B cell (primary cell): ENCODE measurements around the gene UCKL1. TPM values are rescaled to one million over a fixed set of nuclear protein-coding genes. Genes with fewer than 3 reads are reported as not detected.

ENCODE experiments used
- ATAC-seq: fragments of 200-7000 bp; cut with Tn5 transposase; one replicate; pipeline ENCODE4 v1.10.0; 2021; ENCODE audit warnings: low read depth, mild to moderate bottlenecking, moderate number of reproducible peaks, moderate library complexity
- CTCF ChIA-PET: fragments of 350-600 bp; sonication (Branson Sonifier 250); formaldehyde crosslinking; loops from one replicate; lab custom pipeline; 2021; ENCODE audit warnings: antibody characterized with exemption, inconsistent platforms; lab: Charles Lee
- POLR2A ChIA-PET: fragments of 350-600 bp; sonication (Branson Sonifier 250); formaldehyde crosslinking; loops from one replicate; lab custom pipeline; 2021; ENCODE audit warnings: antibody characterized with exemption; lab: Charles Lee
- DNase-seq: peaks from one replicate; pipeline ENCODE4 v3.0.0; 2013
- H2AFZ ChIP-seq: 2 replicates; pipeline ENCODE4 v1.6.1; 2012; ENCODE audit warnings: mild to moderate bottlenecking, low read depth, low read length; ENCODE audit not compliant: insufficient read depth, poor library complexity, severe bottlenecking
- H3K27ac ChIP-seq, 2 donors: 1 replicate in 1 of 2; 2 replicates in 1 of 2; pipeline ENCODE4 v1.5.1; 2012 to 2013; ENCODE audit warnings: low read length in 2 of 2, mild to moderate bottlenecking in 2 of 2, moderate library complexity in 1 of 2
- H3K27me3 ChIP-seq, 4 experiments: fragments of 200-600 bp in 1 of 4; sonication (generic) in 1 of 4; replicated peaks in 1 of 4; 1 replicate in 2 of 4; 2 replicates in 2 of 4; pipeline versions ENCODE4 v1.6.1 to v1.7.0; 2013 to 2016; ENCODE audit warnings: low read length in 3 of 4, mild to moderate bottlenecking in 2 of 4, mixed read lengths in 1 of 4, moderate library complexity in 1 of 4; ENCODE audit not compliant: insufficient read depth in 4 of 4, control insufficient read depth in 3 of 4; ENCODE audit errors: control extremely low read depth in 1 of 4
- H3K36me3 ChIP-seq, 2 experiments: replicated peaks in 1 of 2; 1 replicate in 1 of 2; 2 replicates in 1 of 2; pipeline versions ENCODE4 v1.6.1 to v1.7.1; 2013; ENCODE audit warnings: low read length in 1 of 2; ENCODE audit not compliant: insufficient read depth in 2 of 2, control insufficient read depth in 1 of 2; ENCODE audit errors: control extremely low read depth in 1 of 2, extremely low read depth in 1 of 2
- H3K4me1 ChIP-seq, 2 donors: fragments of 200-600 bp in 1 of 2; sonication (generic) in 1 of 2; 1 replicate in 1 of 2; 2 replicates in 1 of 2; pipeline versions ENCODE4 v1.5.1 to v1.6.1; 2013 to 2017; ENCODE audit warnings: low read length in 2 of 2; ENCODE audit not compliant: control insufficient read depth in 2 of 2, insufficient read depth in 2 of 2
- H3K4me2 ChIP-seq: replicated peaks from 2 replicates; pipeline ENCODE3; 2012; ENCODE audit warnings: mild to moderate bottlenecking, low read depth, low read length; ENCODE audit not compliant: poor library complexity, severe bottlenecking
- H3K4me3 ChIP-seq, 5 experiments: fragments of 200-600 bp in 1 of 5; sonication (generic) in 1 of 5; 1 replicate in 3 of 5; 2 replicates in 2 of 5; pipeline versions ENCODE4 v1.5.1 to v1.7.0; 2011 to 2016; ENCODE audit warnings: low read length in 4 of 5, mild to moderate bottlenecking in 4 of 5, low read depth in 2 of 5, control low read depth in 1 of 5, moderate library complexity in 1 of 5; ENCODE audit not compliant: insufficient read depth in 1 of 5; ENCODE audit errors: control extremely low read depth in 1 of 5, extremely low read depth in 1 of 5
- H3K79me2 ChIP-seq: fragments of 200-600 bp; sonication (generic); one replicate; pipeline ENCODE4 v1.6.0; 2016; ENCODE audit warnings: low read length; ENCODE audit not compliant: control insufficient read depth, insufficient read depth
- H3K9ac ChIP-seq: fragments of 200-600 bp; sonication (generic); 2 replicates; pipeline ENCODE4 v1.6.1; 2017; ENCODE audit warnings: mild to moderate bottlenecking, low read length, moderate library complexity
- H3K9me3 ChIP-seq, 3 donors: one replicate each; pipeline versions ENCODE4 v1.6.1 to v1.7.1; 2013; ENCODE audit warnings: low read length in 2 of 3; ENCODE audit not compliant: control insufficient read depth in 2 of 3, insufficient read depth in 1 of 3; ENCODE audit errors: control extremely low read depth in 1 of 3
- H4K20me1 ChIP-seq: 2 replicates; pipeline ENCODE4 v1.6.0; 2012; ENCODE audit warnings: mild to moderate bottlenecking, low read length; ENCODE audit not compliant: insufficient read depth, control insufficient read depth, poor library complexity, severe bottlenecking
- H3K27ac Mint-ChIP-seq: one replicate; pipeline ENCODE4 v1.8.0; 2021; ENCODE audit warnings: mixed read lengths
- H3K27me3 Mint-ChIP-seq: one replicate; pipeline ENCODE4 v1.8.0; 2021; ENCODE audit warnings: mixed read lengths
- H3K4me1 Mint-ChIP-seq: one replicate; pipeline ENCODE4 v1.8.0; 2021; ENCODE audit warnings: mixed read lengths
- H3K4me3 Mint-ChIP-seq: one replicate; pipeline ENCODE4 v1.8.0; 2021; ENCODE audit warnings: mixed read lengths
- H3K9me3 Mint-ChIP-seq: one replicate; pipeline ENCODE4 v1.8.0; 2022; ENCODE audit warnings: mixed read lengths; ENCODE audit not compliant: insufficient read depth
- EZH2 ChIP-seq: IDR thresholded peaks from 2 replicates; pipeline ENCODE4 v1.6.1; 2012; ENCODE audit warnings: borderline replicate concordance, low read depth, mild to moderate bottlenecking, moderate library complexity, low read length; ENCODE audit not compliant: insufficient read depth, poor library complexity, severe bottlenecking
- WGBS: methylation state at CpG from one replicate; pipeline ENCODE4 v1.1.5; 2013; ENCODE audit warnings: missing lambda C conversion rate; ENCODE audit not compliant: insufficient coverage; 5-methylcytosine and 5-hydroxymethylcytosine counted together
- intact Hi-C: fragments of 100-400 bp; cut with micrococcal nuclease; formaldehyde crosslinking; loops from one replicate; pipeline ENCODE4 v1.10.0; 2022
- polyA plus RNA-seq: library from polyadenylated mRNA; depleted of rRNA; stranded (reverse); fragments of >200 nt; gene quantifications from 2 replicates; pipeline ENCODE4 v1.2.3, GENCODE V29; 2012
- total RNA-seq, 2 donors: library from RNA; stranded (reverse); fragments of 120-200 nt in 1 of 2; gene quantifications; 1 replicate in 1 of 2; 2 replicates in 1 of 2; pipeline versions ENCODE4 v1.2.3 to v1.2.4, GENCODE V29; 2013 to 2022
- TF ChIP-seq, protein P1 (sequence below): fragments of 200-600 bp; IDR thresholded peaks from one replicate; pipeline ENCODE4 v1.8.0; 2022; ENCODE audit warnings: antibody characterized with exemption, mild to moderate bottlenecking

UCKL1 gene
- total and polyA plus RNA-seq, 2 donors (not counting 1 experiment from before 2014, with no cell fraction given), result 106 to 199 TPM

- Mint-ChIP-seq H3K9me3 (no peaks in the 10 kb centered on the region), H3K4me1 (no peaks in the 10 kb centered on the region), H3K27me3 (no peaks in the 10 kb centered on the region), H3K4me3 (no peak overlapping the region), H3K27ac (no peak overlapping the region)
- Histone ChIP-seq H2AFZ (no peak overlapping the region), H3K4me1 (no peaks in the 10 kb centered on the region), H3K9me3 (no peaks in the 10 kb centered on the region), H3K9ac (no peak overlapping the region), H3K79me2 (peaks cover 75% of the 10 kb centered on the region), H4K20me1 (peaks cover 75% of the 10 kb centered on the region), H3K4me3 (no peak overlapping the region), H3K27ac (no peak overlapping the region), H3K36me3 (peaks cover 0 to 51% of the 10 kb centered on the region in 2 experiments), H3K4me2 (no peak overlapping the region), H3K27me3 (no peaks in the 10 kb centered on the region)
- no peak for TF ChIP-seq EZH2
- TF ChIP-seq, protein P1, sequence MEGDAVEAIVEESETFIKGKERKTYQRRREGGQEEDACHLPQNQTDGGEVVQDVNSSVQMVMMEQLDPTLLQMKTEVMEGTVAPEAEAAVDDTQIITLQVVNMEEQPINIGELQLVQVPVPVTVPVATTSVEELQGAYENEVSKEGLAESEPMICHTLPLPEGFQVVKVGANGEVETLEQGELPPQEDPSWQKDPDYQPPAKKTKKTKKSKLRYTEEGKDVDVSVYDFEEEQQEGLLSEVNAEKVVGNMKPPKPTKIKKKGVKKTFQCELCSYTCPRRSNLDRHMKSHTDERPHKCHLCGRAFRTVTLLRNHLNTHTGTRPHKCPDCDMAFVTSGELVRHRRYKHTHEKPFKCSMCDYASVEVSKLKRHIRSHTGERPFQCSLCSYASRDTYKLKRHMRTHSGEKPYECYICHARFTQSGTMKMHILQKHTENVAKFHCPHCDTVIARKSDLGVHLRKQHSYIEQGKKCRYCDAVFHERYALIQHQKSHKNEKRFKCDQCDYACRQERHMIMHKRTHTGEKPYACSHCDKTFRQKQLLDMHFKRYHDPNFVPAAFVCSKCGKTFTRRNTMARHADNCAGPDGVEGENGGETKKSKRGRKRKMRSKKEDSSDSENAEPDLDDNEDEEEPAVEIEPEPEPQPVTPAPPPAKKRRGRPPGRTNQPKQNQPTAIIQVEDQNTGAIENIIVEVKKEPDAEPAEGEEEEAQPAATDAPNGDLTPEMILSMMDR, result no peak
- no peak for DNase-seq
- WGBS, result 97% methylated on average over 25 of the region's 26 CpGs
- ChIA-PET POLR2A (interaction anchor here (0.6 kb wide), 1 partner anchor 165 kb away, joined by 3 read pairs; no protein-coding TSS in a partner anchor), CTCF (interaction anchor here (1.1 kb wide), 1 partner anchor 705 kb away, joined by 3 read pairs; no protein-coding TSS in a partner anchor)
- intact Hi-C loops, result no loop called here
- ATAC-seq, result no peak
These were observed 27.1 kb downstream of the UCKL1 start for GRCh38 chr20:63929071-63929470.

GRCh38 chr20:63926298-63926697 lies 29.9 kb downstream of the UCKL1 start:
- Histone ChIP-seq H4K20me1 (peaks cover 74% of the 10 kb centered on the region), H3K36me3 (peaks cover 0 to 33% of the 10 kb centered on the region in 2 experiments), H2AFZ (no peak overlapping the region), H3K9ac (no peak overlapping the region), H3K79me2 (peaks cover 94% of the 10 kb centered on the region), H3K27ac (no peak overlapping the region), H3K4me2 (no peak overlapping the region), H3K4me3 (no peak overlapping the region), H3K27me3 (no peaks in the 10 kb centered on the region), H3K4me1 (no peaks in the 10 kb centered on the region), H3K9me3 (no peaks in the 10 kb centered on the region)
- ChIA-PET POLR2A (no interaction called here), CTCF (interaction anchor here (0.9 to 1.2 kb wide), 2 partner anchors 14 to 16 kb away, joined by 3 to 4 read pairs; no protein-coding TSS in a partner anchor)
- no peaks in the 10 kb centered on the region for H3K4me1 Mint-ChIP-seq
- no peak overlapping the region for H3K27ac Mint-ChIP-seq
- DNase-seq, result no peak
- ATAC-seq, result no peak
- TF ChIP-seq EZH2, result no peak
- TF ChIP-seq, protein P1, result no peak
- intact Hi-C loops, result no loop called here
- no peaks in the 10 kb centered on the region for H3K9me3 Mint-ChIP-seq
- H3K4me3 Mint-ChIP-seq, result no peak overlapping the region
- 96% methylated on average over 6 of the region's 8 CpGs for whole genome bisulfite sequencing
- no peaks in the 10 kb centered on the region for H3K27me3 Mint-ChIP-seq
